ENCODE results near the gene BCL10.

Gene BCL10

DNA sequence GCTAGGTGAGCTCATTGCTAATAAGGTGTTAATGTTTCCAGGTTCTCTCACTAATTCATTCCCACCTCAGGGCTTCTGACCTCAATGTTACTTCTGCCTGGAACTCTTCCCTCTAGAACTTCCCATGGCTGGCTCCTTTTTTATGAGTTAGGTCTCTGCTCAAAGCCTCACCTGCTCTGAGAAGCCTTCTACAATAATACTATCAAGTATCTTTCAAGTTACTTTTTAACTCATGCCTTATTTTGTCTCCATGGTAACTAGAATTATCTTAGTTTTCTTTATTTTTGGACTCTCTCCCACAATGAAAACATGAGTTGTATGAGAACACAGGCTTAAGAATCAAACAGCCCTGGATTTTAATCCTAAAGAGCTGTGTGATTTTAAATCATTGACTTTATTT, 13.4 kb downstream of the BCL10 start:
- TF ChIP-seq CREB1 (IDR thresholded peaks at IDR 0.05; ENCODE audit: low read depth), result no peak
- TF ChIP-seq, protein P1, sequence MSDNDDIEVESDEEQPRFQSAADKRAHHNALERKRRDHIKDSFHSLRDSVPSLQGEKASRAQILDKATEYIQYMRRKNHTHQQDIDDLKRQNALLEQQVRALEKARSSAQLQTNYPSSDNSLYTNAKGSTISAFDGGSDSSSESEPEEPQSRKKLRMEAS (IDR thresholded peaks at IDR 0.05), result no peak

DNA sequence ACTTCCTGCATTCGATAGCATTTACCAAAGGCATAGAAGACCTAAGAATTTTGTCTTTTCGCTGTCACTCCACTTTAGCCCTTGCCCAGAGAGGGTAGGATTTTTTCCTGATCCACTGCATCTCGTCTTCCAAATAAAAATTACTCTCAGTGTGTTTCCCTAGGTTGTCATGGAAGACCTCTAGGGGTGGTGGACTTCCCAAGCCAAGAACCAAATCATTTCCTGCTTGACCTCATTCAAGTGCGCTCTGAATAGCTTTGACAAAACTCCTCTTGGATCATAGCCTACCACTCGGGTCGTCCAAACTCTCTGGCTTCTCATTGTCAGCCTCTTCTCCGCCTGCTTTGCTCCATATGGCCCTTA, 16.5 kb downstream of the BCL10 start:
- no peak for TF ChIP-seq ZBTB7A (IDR thresholded peaks at IDR 0.05; ENCODE audit: low read depth)
- TF ChIP-seq NFIC (IDR thresholded peaks at IDR 0.05), result no peak
- TF ChIP-seq, protein P2, sequence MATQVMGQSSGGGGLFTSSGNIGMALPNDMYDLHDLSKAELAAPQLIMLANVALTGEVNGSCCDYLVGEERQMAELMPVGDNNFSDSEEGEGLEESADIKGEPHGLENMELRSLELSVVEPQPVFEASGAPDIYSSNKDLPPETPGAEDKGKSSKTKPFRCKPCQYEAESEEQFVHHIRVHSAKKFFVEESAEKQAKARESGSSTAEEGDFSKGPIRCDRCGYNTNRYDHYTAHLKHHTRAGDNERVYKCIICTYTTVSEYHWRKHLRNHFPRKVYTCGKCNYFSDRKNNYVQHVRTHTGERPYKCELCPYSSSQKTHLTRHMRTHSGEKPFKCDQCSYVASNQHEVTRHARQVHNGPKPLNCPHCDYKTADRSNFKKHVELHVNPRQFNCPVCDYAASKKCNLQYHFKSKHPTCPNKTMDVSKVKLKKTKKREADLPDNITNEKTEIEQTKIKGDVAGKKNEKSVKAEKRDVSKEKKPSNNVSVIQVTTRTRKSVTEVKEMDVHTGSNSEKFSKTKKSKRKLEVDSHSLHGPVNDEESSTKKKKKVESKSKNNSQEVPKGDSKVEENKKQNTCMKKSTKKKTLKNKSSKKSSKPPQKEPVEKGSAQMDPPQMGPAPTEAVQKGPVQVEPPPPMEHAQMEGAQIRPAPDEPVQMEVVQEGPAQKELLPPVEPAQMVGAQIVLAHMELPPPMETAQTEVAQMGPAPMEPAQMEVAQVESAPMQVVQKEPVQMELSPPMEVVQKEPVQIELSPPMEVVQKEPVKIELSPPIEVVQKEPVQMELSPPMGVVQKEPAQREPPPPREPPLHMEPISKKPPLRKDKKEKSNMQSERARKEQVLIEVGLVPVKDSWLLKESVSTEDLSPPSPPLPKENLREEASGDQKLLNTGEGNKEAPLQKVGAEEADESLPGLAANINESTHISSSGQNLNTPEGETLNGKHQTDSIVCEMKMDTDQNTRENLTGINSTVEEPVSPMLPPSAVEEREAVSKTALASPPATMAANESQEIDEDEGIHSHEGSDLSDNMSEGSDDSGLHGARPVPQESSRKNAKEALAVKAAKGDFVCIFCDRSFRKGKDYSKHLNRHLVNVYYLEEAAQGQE (IDR thresholded peaks at IDR 0.05; ENCODE audit: low read depth), result no peak
- TF ChIP-seq EP300 (IDR thresholded peaks at IDR 0.05; ENCODE audit: borderline replicate concordance), result no peak
- TF ChIP-seq CREB1 (IDR thresholded peaks at IDR 0.05; ENCODE audit: low read depth), result no peak
- TF ChIP-seq, protein P3, sequence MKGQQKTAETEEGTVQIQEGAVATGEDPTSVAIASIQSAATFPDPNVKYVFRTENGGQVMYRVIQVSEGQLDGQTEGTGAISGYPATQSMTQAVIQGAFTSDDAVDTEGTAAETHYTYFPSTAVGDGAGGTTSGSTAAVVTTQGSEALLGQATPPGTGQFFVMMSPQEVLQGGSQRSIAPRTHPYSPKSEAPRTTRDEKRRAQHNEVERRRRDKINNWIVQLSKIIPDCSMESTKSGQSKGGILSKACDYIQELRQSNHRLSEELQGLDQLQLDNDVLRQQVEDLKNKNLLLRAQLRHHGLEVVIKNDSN (IDR thresholded peaks at IDR 0.05), result no peak
- TF ChIP-seq YY1 (IDR thresholded peaks at IDR 0.05; ENCODE audit: low read depth), result no peak
- no peak for TF ChIP-seq TAF1 (IDR thresholded peaks at IDR 0.05; ENCODE audit: low read depth)
- TF ChIP-seq RAD21 (IDR thresholded peaks at IDR 0.05; ENCODE audit: low read depth), result no peak
- no peak for TF ChIP-seq EGR1 (IDR thresholded peaks at IDR 0.05)
- TF ChIP-seq, protein P1 (IDR thresholded peaks at IDR 0.05), result no peak
- TF ChIP-seq FOXM1 (IDR thresholded peaks at IDR 0.05; ENCODE audit: borderline replicate concordance, low read depth), result no peak
- TF ChIP-seq TEAD4 (IDR thresholded peaks at IDR 0.05), result no peak
- no peak for TF ChIP-seq CEBPB (IDR thresholded peaks at IDR 0.05)
- TF ChIP-seq TCF12 (IDR thresholded peaks at IDR 0.05; ENCODE audit: low read depth), result no peak

DNA sequence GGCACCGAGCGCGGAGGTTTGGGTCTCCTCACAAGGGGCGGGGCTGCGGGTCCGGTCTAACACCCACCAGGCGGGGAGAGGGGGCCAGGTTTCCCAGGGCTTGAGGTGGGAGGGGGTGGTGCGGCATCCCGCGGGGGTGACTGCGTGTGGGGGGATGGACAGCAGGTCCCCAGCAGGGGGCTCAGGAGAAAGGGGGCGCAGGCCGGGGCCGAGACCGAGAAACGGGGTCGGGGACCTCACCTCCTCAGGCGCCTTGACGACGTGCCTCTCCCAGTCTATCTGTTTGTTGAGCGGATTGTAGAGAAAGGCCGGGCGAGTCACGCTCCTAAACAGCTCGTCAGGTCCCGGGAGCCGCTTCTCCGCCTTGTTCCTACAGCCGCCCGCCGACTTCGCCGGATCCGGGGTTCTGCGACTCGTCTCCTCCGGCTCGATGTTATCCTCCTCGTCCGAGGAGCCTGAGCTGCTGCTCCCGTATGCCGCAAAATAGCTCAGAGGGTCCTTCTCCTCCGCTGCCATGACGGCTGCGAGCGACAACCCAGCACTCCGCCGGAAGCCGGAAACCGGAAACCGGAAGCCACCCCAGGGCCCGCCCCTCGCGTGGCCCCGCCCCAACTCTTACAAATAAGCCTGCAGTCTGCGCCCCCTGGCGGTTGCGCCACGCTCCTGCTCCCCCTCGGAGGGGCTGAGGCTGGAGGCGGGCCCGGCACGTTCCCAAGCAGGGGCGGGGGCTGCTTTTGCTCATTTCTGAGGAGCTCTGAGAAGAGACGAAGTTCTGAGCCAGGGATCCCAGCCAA, 17.1 kb downstream of the BCL10 start, which contains the start of gene C1orf52:
Gene C1orf52, minus strand, starts transcription at position 545 of the 794 bp plus-strand sequence. Its CDS starts 29 bp downstream, at position 516.
- TF ChIP-seq RAD21 (IDR thresholded peaks at IDR 0.05; ENCODE audit: low read depth) (peak; percentile 70), NFIC (IDR thresholded peaks at IDR 0.05) (no peak), TAF1 (IDR thresholded peaks at IDR 0.05; ENCODE audit: low read depth) (peak; percentile 86), ZBTB7A (IDR thresholded peaks at IDR 0.05; ENCODE audit: low read depth) (peak; percentile 93), EP300 (IDR thresholded peaks at IDR 0.05; ENCODE audit: borderline replicate concordance) (no peak), YY1 (IDR thresholded peaks at IDR 0.05; ENCODE audit: low read depth) (peak; percentile 88), TEAD4 (IDR thresholded peaks at IDR 0.05) (0 out of 2 replicates have a peak, but pooled peaks have one; percentile 20), EGR1 (IDR thresholded peaks at IDR 0.05) (no peak)
- TF ChIP-seq, protein P1 (IDR thresholded peaks at IDR 0.05), result peak; percentile 28; the same call in 1 of the 2 replicates

DNA sequence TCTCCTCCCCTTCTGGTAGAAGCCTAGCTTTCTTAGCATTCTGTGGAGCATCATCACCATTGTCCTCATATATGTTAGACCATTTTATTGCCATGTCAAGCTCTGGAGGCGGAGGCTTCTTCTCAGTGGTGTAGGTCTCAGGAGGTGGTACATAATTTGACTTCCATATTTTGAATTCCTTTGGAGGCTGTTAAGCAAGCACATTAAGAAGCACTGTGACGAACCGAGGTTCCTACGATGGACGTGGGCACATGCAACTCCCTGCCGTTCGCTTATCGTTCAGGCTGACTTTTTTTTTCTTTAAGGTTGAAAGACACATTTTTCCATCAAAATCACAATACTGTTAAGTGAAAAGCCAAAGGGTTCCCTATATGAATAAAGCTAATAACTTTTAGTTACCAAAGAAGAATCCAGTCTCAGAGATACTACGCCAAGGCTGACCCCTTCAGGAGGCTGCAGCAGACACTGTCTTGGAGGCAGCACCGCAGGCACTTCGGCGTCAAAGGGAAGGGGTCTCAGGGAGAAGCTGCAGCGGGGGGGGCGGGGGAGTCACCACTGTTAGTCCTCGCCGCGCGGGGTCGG, 17.8 kb downstream of the BCL10 start:
- TF ChIP-seq, protein P2 (IDR thresholded peaks at IDR 0.05; ENCODE audit: low read depth), result no peak
- TF ChIP-seq ZBTB7A (IDR thresholded peaks at IDR 0.05; ENCODE audit: low read depth) (0 out of 2 replicates have a peak, but pooled peaks have one; percentile 32), EGR1 (IDR thresholded peaks at IDR 0.05) (no peak)

DNA sequence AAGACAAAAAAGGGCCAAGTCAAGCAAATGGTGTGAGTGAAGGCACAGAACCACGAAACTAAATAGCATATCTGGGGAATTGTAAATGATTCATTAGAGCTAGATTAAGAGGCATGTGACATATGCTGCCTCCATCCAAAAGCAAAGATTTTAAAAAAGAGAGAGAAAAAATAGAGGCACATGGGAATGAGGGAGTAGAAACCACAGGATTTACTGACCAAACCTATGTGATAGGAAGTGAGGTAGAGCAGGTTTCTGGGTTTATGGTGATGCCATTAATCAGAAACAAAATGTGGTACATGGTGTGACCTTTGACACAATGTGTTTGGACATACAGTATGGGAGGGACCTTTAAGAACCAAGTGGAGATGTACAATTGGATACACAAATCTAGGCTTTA, 30.5 kb downstream of the BCL10 start:
- TF ChIP-seq, protein P1 (IDR thresholded peaks at IDR 0.05), result no peak
- no peak for TF ChIP-seq ZBTB7A (IDR thresholded peaks at IDR 0.05; ENCODE audit: low read depth)
- TF ChIP-seq CEBPB (IDR thresholded peaks at IDR 0.05), result no peak
- no peak for TF ChIP-seq CREB1 (IDR thresholded peaks at IDR 0.05; ENCODE audit: low read depth)
- TF ChIP-seq YY1 (IDR thresholded peaks at IDR 0.05; ENCODE audit: low read depth), result no peak
- TF ChIP-seq TCF12 (IDR thresholded peaks at IDR 0.05; ENCODE audit: low read depth), result no peak
- TF ChIP-seq TAF1 (IDR thresholded peaks at IDR 0.05; ENCODE audit: low read depth), result no peak
- TF ChIP-seq, protein P3 (IDR thresholded peaks at IDR 0.05), result no peak
- TF ChIP-seq RAD21 (IDR thresholded peaks at IDR 0.05; ENCODE audit: low read depth), result no peak
